Stimulated activated CD4-positive, alpha-beta T cell treated with anti-CD3 and anti-CD28 coated beads, Interleukin-4, amount 100 ng/mL, for 48 hours (primary cell): ENCODE data around the gene CARHSP1.
"Not testable (repeated sequence)": the region's sequence is repeated elsewhere in the genome, so short reads cannot be mapped to it uniquely, and the experiment has no call there.

Source experiments
- DNase-seq, 2 donors: peaks; one replicate each; pipeline ENCODE4 v3.0.0-alpha.2; 2020; ENCODE audit warnings: low read depth in 2 of 2

The CARHSP1 gene

GRCh38 chr16:8868416-8869211 lies at the start of gene CARHSP1:
Gene CARHSP1 (minus strand): TSS chr16:8869006. CDS start chr16:8859328, 9,678 bp downstream.
- DNase-seq = peak; percentile 65 to 88

GRCh38 chr16:8917336-8917735 lies 48.5 kb upstream of the CARHSP1 start:
- DNase-seq = not testable (repeated sequence)

- DNase-seq = no peak
Observed at GRCh38 chr16:8916541-8917225, 47.9 kb upstream of the CARHSP1 start.

- no peak for DNase-seq
Observed at GRCh38 chr16:8915722-8916301, 47.0 kb upstream of the CARHSP1 start.

GRCh38 chr16:8914098-8914497 lies 45.3 kb upstream of the CARHSP1 start:
- no peak for DNase-seq

- no peak for DNase-seq
Observed at GRCh38 chr16:8912793-8913192, 44.0 kb upstream of the CARHSP1 start.

- no peak for DNase-seq
Observed at GRCh38 chr16:8910811-8911210, 42.0 kb upstream of the CARHSP1 start.

- DNase-seq = no peak
Observed at GRCh38 chr16:8908810-8909468, 40.1 kb upstream of the CARHSP1 start.

- no peak for DNase-seq
Observed at GRCh38 chr16:8907096-8907495, 38.3 kb upstream of the CARHSP1 start.

- DNase-seq = no peak
Observed at GRCh38 chr16:8905795-8906591, 37.2 kb upstream of the CARHSP1 start.

GRCh38 chr16:8905168-8905762 lies 36.5 kb upstream of the CARHSP1 start:
- no peak for DNase-seq

GRCh38 chr16:8904018-8904430 lies 35.2 kb upstream of the CARHSP1 start:
- no peak for DNase-seq

- no peak for DNase-seq
Observed at GRCh38 chr16:8903004-8903403, 34.2 kb upstream of the CARHSP1 start.

GRCh38 chr16:8901320-8901861 lies 32.6 kb upstream of the CARHSP1 start:
- no peak for DNase-seq

GRCh38 chr16:8900343-8900742 lies 31.5 kb upstream of the CARHSP1 start:
- DNase-seq = no peak

GRCh38 chr16:8899709-8900317 lies 31.0 kb upstream of the CARHSP1 start:
- DNase-seq = no peak

GRCh38 chr16:8898660-8899318 lies 30.0 kb upstream of the CARHSP1 start:
- DNase-seq = no peak

GRCh38 chr16:8894736-8895334 lies 26.0 kb upstream of the CARHSP1 start:
- DNase-seq = no peak

- no peak for DNase-seq
Observed at GRCh38 chr16:8893976-8894690, 25.3 kb upstream of the CARHSP1 start.
